LNCaP clone FGC (cell line): ENCODE data around the gene PLEKHA5.
A peak's percentile ranks its signal among the peaks of the same experiment; 100 is the strongest.
"Not testable (repeated sequence)": the region's sequence is repeated elsewhere in the genome, so short reads cannot be mapped to it uniquely, and the experiment has no call there.

Source experiments
- DNase-seq: peaks from one replicate; pipeline ENCODE4 v3.0.0-alpha.2; 2011; ENCODE audit warnings: low read depth
- H3K4me3 ChIP-seq: 2 replicates; pipeline ENCODE4 v1.5.1; 2011; ENCODE audit warnings: mild to moderate bottlenecking, low read depth, low read length, control low read depth
- TF ChIP-seq, protein P1 (sequence below): IDR thresholded peaks from 2 replicates; pipeline ENCODE4 v1.5.1; 2012; ENCODE audit warnings: mild to moderate bottlenecking; ENCODE audit not compliant: control insufficient read depth, insufficient read depth; ENCODE audit errors: extremely low read depth

PLEKHA5 gene

DNA sequence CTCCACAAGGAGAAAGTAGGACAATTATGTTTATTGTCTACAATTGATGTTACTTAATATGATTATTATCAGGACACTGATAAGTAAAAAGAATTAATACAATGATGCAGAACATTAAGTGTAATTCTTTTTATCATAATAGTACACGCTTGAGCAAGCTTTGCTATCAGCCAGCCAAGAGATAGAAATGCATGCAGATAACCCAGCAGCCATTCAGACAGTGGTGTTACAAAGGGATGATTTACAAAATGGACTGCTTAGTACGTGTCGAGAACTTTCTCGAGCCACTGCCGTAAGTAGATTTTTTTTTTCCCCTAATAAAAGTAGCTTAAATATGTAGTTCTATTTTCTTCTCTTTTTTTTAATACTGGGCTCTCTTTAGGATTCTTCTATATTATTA is 192.8 kb downstream of the PLEKHA5 start:
- no peak overlapping the region for H3K4me3 ChIP-seq
- no peak for DNase-seq
- TF ChIP-seq, protein P1, sequence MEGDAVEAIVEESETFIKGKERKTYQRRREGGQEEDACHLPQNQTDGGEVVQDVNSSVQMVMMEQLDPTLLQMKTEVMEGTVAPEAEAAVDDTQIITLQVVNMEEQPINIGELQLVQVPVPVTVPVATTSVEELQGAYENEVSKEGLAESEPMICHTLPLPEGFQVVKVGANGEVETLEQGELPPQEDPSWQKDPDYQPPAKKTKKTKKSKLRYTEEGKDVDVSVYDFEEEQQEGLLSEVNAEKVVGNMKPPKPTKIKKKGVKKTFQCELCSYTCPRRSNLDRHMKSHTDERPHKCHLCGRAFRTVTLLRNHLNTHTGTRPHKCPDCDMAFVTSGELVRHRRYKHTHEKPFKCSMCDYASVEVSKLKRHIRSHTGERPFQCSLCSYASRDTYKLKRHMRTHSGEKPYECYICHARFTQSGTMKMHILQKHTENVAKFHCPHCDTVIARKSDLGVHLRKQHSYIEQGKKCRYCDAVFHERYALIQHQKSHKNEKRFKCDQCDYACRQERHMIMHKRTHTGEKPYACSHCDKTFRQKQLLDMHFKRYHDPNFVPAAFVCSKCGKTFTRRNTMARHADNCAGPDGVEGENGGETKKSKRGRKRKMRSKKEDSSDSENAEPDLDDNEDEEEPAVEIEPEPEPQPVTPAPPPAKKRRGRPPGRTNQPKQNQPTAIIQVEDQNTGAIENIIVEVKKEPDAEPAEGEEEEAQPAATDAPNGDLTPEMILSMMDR: no peak

DNA sequence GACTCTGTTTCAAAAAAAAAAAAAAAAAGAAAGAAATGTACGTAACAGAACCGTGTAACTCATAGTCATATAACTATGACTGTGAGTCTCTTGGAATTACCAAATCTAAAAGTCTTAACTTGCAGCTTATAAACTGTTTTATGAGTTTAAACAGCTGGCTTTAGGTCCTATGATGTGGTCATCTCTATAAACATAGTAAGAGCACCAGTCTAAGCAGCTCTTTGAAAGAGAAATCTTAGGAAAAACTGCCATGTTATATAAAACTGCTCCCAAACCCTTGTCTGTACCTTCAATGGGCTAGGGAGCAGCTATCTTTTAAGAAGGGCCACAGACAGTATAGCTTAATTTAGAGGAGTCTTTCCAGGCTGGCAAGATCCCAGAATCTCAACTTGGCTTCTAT is 194.3 kb downstream of the PLEKHA5 start:
- no peak overlapping the region for H3K4me3 ChIP-seq
- peak; percentile 89 for DNase-seq
- TF ChIP-seq, protein P1: no peak

DNA sequence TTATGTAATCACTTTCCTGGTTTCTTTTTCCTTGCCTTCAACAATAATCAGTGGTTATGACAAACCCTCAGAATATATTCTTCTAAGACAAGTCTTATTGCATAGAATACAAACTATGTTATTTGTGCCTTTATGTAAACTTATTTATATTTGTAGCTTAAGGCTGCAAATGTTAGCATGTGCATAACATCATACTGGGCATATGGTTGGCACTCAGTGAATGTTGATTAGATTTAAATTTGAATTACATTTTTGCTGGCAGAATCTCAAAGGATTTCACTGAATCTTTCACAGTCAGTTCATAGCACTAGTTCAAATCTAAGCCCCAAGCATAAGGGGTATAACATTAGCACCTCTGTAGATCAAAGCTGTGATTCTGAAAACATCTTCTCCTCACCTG is 196.6 kb downstream of the PLEKHA5 start:
- no peak for DNase-seq
- TF ChIP-seq, protein P1: no peak
- H3K4me3 ChIP-seq: no peak overlapping the region

DNA sequence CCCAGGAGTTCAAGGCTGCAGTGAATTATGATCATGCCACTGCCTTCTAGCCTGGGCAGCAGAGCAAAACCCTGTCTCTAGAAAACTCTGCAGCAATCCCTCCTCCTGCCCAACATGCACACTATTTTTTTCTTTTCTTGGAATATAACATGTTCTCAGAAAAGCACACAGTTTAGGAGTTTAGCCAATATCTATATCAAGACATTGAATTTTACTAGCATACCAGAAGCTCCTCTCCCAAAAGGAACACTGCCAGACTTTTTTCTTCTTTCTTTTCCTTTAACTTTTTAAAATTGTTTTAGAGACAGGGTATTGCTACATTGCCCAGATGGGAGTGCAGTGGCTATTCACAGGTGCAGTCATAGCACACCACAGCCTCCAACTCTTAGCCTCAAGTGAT is 202.7 kb downstream of the PLEKHA5 start:
- DNase-seq: no peak
- H3K4me3 ChIP-seq: no peak overlapping the region
- TF ChIP-seq, protein P1: no peak

DNA sequence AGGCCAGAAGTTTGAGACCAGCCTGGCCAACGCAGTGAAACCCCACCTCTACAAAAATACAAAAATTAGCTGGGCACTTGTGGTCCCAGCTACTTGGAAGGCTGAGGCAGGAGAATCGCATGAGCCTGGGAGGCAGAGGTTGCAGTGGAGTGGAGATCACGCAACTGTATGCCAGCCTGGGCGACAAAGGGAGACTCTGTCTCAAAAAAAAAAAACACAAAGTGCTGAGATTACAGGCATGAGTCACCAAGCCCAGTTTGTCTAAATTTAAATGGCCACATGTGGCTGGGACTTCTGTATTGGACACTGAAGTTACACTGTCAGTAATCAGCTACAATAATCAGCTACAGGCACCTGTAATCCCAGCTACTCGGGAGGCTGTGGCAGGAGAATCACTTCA is 208.9 kb downstream of the PLEKHA5 start:
- DNase-seq: no peak
- H3K4me3 ChIP-seq: no peak overlapping the region
- TF ChIP-seq, protein P1: no peak

DNA sequence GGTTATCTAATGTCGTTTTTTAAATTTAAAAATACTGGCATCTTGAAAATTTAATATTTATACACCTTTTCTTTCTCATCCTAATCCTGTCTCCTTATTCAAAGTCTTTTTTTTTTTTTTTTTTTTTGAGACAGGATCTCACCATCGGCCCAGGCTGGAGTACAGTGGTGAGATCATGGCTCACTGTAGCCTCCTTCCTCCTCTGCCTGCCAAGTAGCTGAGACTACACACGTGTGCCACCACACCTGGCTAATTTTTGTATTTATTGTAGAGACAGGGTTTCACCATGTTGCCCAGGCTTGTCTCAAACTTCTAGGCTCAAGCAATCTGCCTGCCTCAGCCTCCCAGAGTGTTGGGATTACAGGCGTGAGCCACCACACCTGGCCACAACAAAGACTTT is 221.3 kb downstream of the PLEKHA5 start:
- DNase-seq: peak; percentile 14

DNA sequence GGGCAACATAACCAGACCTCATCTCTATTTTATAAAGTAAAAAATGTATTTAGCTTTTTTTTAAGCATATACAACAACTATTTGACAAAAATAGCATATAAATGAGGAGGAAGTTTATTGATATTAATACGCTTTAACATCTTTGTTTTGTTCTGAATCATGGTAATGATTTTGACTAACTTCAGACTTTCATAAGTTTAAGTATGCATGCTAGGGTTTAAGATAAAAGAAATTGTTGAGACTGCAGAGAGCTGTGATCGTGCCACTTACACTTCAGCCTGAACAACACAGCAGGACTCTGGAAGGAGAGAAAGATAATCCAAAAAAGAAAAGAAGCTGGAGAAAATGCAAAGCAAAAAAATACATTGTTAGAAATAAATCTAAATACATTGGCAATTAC is 221.8 kb downstream of the PLEKHA5 start:
- DNase-seq: no peak
- no peak overlapping the region for H3K4me3 ChIP-seq
- TF ChIP-seq, protein P1: no peak

More for the DNA sequence above, 221.3 kb downstream of the PLEKHA5 start:
- not testable (repeated sequence) for H3K4me3 ChIP-seq
